ENCODE results near the gene MRPL10.
A peak's percentile ranks its signal among the peaks of the same experiment; 100 is the strongest.

MRPL10 gene

DNA sequence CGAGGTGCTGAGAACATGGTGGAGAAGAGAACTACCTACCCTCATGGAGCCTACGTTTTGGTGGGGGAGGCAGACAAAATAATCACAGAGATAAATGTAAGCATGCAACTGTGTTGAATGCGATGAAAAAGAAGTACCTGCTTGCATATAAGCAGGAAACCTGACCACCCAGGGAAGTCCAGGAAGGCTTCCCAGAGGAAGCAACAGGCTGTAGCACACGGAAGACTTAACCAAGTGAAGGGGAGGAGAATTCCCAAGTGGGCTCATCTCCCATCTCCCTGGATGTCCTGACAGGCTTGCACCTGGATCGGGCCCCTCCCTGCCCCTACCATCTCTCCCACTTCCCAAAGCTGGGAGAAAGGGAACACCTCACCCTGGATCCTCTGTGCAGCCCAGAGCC, 7.7 kb upstream of the MRPL10 start:
- DNase-seq (ENCODE audit: low spot score) = no peak

DNA sequence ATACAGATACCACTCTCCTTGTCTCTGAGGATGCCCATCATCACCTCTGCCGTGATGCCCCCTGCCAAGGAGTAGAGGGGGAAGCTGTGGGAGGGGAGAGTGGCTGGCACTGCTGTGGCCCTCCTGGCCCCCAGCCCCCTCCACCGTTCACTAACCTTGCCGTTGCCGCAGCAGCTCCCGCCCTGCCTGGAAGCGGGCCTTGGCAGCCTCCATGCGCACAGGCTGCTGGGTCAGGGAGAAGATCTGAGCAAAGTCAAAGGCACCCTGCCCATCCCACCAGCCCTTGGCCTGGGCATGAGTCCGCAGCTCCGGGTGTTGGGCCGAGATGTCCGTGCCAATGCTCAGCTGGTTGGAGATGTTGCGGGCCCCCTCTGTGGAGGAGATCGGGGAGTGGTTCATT, 7.3 kb upstream of the MRPL10 start:
- no peak for DNase-seq (ENCODE audit: low spot score)

DNA sequence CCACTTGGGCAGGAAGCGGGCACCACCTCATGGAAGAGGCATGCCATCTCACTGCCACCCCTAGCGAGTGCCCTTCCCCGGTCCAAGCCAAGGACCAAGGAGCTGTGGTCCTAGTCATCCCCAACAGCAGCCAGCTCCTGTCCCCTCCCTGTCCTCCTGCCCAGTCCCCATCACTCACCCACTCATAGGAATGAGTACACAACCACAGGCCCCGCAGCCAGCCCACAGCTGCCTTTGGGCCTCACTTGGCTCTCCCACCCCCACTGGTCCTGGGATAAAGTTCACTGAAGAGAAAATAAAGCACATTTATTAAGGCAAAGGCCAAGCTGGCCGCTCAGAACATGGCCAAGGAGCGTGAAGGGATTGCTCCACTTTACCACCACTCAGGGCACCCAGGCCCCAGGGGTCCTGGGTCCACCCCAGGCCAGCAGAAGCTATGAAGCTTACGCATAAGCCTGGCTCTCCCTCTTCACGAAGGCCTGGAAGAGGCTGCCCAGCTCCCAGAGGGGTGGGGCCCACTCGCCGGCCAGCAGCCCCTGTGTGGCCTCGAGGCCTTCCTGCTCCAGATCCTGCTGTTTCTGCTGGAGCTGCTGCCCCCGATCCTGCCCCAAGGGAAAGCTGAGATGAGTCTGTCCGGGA, 6.2 kb upstream of the MRPL10 start:
- DNase-seq (ENCODE audit: low spot score) = no peak

DNA sequence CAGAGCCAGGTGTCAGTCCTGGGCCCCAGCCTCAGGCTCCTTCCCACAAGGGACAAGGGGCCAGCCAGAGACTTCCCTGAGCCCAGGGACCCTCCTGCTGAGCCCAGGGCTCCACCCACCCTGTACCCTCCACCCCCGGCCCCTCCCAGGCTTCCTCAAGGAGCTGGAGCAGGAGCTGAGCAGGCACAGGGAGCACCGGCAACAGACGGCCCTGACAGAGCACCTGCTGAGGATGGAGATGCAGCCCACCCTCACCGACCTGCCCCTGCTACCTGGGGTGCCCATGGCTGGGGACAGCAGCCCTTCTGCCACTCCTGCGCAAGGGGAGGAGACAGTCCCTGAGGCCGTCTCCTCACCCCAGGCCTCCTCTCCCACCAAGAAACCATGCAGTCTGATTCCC, 5.3 kb upstream of the MRPL10 start:
- DNase-seq (ENCODE audit: low spot score) = no peak

DNA sequence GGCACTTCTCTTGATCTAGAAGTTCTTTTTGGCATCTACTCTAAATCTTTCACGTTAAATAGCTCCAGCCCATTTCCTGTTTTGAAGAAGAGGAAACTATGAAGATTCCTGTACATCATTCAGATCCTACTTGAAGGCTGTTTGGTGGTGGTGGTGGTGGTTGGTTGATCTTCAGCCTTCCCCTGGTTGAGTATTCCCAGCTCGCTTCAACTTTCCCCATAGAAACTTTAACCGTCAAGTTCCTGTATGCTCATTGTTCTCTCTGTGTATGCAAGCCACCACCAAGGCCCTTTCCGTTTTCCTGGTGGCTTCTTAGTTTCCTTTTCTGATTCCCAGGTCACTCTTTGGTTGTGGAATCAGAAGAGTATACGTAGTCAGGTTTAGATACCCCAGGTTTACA, 3.4 kb upstream of the MRPL10 start:
- DNase-seq (ENCODE audit: low spot score) = no peak

DNA sequence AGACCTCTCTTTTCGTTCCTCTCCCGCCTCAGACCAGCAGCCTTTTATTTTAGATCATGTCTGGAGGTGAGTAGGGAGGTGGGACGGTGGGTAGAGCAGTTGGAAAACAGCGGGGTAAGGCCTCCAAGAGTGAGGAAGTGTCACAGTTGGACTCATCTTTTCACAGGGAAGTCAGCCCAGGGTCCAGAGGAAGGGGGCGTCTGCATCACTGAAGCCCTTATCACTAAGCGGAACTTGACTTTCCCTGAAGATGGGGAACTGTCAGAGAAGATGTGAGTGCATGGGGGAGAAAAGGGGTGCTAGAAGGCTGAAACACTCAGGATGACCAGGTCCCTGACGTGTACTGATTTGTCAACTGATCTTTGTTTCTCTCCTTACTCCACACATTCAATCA, 590 bp upstream of the MRPL10 start:
- DNase-seq (ENCODE audit: low spot score) = no peak

DNA sequence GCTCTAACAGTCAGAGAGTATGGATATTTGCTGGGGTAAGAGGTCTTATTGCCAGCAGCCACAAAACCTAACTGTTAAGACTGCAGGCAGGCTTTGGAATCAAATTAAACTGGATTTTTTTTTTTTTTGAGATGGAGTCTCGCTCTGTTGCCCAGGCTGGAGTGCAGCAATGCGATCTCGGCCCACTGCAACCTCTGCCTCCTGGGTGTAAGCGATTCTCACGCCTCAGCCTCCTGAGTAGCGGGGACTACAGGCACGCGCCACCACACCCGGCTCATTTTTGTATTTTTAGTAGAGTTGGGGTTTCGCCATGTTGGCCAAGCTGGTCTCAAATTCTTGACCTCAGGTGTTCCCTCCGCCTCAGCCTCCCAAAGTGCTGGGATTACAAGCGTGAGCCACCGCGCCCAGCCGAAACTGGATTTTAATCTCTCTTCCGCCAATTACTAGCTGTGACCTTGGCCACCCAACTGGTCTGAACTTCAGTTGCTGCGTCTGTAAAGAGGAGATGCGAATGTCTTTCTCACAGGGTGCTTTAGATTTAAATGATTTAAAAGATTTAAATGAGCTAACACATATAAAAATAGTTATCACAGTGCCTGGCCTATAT, 842 bp downstream of the MRPL10 start:
- no peak for DNase-seq (ENCODE audit: low spot score)

DNA sequence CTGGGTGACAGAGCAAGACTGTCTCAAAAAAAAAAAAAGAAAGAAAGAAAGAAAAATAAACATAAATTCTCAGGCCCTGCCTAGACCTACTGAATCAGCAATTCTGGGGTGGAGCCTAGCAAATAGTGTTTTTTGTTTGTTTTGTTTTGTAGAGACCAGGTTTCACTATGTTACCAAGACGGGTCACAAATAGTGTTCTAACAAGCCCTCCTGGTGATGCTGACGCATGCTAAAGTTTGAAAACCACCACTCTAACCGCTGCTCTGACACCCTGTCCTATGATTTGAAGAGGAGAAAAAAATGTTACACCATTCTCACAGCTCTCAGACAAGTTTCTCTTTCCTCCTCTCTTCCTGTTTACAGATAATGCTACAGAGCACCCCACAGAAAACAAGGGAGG, 1.5 kb downstream of the MRPL10 start:
- DNase-seq (ENCODE audit: low spot score) = no peak

DNA sequence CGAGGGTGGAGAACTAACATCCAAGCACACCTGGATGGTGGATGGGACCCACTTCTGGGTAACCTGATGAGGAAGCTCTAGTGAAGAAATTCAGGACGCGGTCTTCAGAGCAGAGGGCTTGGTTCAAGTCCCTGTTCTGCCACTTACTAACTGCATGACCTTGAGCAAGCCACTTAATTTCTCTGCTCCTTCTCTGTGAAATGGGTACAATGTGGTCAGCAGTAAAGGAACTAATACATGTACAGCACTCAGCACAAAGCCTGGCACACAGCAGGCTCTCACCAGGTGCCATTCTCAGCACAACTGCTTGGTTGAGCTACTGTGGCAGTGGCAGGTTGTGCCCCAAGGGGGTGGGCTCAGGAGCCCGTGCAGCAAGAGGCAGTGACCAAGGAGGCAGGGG, 7.8 kb downstream of the MRPL10 start:
- DNase-seq (ENCODE audit: low spot score) = no peak

DNA sequence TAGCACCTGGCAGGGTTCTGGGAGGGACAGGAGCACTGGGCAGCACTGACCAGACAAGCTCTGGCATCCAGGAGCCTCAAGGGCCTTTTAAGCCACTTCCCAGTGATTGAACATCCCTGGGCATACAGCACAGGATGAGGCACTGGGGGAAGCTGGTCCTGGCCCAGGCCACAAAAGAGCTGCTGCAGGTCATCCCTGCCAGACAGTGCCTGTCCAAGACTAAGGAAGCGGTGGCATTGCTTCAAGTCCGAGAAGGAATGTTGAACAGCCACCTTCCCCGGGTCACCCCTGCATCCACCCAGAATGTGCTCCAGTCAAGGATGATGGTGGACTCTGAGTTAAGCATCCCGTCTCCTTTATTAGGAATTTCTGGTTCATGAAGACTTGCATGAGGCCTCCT, 8.6 kb downstream of the MRPL10 start:
- DNase-seq (ENCODE audit: low spot score) = no peak

DNA sequence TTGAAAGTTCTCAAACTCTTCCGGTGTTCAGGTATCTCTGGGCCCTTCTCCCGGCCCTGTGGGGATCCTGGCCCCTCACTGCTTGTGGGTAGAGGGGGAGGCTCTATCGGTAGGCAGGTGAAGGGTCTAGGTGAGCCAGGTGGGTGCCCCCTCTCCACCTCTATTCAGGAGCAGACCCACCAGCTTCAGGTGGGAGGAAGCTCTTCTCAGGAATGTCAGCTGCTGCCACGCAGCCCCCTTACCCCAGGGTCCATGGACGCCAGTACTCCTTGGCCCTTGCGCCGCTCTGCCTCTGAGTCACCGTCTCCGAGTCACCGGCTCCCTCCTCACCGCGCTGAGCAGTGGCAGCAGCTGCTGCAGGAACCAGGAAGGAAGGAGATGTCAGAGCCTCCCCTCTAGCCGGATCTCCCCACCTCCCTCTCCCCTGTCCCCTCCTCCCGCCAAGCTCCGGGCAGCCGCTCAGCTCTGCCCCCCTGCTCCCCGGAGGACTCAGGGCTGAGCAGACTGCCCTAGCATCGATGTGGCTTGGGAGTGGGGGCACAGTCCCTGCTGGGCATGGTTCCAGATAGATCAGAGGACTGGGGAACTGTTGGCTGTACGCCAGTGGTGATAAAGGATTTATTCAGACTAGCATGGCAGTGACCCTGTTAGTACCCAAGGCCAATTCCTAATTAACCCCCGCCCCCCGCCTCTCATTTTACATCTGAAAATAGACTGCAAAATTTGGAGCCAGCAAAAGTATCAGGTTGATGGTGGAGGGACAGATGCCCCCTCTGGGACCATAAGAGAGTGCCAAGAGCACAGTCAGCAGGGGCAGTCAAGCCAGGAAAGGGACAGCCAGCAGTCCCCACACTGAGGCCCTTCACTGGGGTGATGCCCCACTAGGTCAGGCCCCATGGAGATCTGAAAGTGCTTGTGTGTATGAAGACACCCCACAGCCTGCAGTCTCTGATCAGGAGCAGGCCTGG, 9.6 kb downstream of the MRPL10 start, which contains the start of gene OSBPL7:
Gene OSBPL7, minus strand, starts transcription at position 371 of the 968 bp plus-strand sequence. CDS start 1,516 bp downstream, outside the sequence.
- DNase-seq (ENCODE audit: low spot score) = peak; percentile 89

DNA sequence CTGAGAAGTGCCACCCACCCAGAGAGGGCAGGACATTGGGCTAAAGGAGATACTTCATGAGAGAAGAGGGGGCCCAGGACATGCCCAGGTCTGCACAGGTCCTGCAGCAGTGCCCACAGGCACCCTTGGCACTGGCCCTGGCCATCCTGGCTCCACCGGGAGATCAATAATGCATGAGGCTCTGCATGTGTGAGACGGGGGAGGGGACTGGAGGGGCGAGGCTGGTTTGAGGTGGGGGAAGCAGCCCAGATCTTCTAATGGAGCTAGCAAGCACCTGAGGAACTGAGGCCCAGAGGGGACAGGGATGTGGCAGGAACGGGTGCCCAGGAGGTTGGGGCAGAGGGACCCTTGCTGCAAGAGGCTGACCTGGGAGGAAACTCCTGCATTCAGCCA, 10.3 kb downstream of the MRPL10 start:
- no peak for DNase-seq (ENCODE audit: low spot score)

DNA sequence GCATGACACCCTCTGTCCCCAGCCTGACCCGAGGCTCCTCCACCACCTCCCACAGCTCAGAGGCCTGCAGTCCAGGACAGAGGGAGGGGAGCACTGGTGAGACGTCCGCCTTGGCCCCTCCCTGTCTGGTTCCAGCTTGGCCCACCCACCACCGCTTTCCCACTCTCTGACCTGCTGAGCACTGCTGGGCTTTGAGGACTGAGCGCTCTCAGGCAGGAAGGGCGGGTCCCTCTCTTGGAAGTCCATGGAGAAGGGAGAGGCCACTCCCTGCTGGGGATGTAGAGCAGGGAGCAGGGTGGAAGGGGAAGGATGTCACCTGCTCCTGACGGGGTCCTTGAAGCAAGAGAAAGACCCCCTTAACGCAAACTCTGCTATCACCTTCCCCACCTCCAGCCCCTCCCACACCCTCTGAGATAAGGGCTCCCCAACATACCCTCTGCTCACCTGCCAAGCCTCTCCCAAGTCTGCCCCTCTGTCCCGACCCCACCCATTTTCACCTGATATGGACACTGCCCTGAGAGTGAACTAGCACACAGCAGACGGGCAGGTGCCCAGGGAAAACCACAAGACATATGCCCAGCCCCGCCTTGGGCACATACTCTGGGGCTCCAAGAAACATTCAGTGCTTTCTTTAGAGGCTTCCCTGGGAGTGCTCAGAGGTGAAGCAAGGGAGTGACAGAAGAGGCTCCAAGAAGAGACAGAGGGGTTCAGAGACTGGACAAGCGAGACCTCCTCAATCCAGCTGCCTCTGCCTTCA, 11.1 kb downstream of the MRPL10 start:
- DNase-seq (ENCODE audit: low spot score) = no peak

DNA sequence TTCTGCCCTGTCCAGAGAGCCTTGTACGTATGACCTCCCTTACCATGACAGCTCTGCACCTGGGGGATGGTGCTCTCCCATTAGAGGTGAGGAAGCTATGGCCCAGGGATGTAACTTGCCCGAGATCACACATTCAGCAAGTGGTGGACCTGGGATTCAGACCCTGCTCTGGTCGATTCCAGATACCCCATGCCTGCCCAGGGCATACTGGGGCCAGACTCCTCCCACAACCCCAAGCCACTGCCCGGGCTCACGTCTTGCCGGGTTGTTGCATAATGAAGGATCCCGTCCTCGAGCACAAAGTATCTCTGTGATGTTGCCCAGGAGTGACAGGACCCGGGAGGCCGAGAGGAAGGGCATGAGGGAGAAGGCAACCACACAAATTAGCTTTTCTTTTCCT, 11.9 kb downstream of the MRPL10 start:
- DNase-seq (ENCODE audit: low spot score) = no peak

DNA sequence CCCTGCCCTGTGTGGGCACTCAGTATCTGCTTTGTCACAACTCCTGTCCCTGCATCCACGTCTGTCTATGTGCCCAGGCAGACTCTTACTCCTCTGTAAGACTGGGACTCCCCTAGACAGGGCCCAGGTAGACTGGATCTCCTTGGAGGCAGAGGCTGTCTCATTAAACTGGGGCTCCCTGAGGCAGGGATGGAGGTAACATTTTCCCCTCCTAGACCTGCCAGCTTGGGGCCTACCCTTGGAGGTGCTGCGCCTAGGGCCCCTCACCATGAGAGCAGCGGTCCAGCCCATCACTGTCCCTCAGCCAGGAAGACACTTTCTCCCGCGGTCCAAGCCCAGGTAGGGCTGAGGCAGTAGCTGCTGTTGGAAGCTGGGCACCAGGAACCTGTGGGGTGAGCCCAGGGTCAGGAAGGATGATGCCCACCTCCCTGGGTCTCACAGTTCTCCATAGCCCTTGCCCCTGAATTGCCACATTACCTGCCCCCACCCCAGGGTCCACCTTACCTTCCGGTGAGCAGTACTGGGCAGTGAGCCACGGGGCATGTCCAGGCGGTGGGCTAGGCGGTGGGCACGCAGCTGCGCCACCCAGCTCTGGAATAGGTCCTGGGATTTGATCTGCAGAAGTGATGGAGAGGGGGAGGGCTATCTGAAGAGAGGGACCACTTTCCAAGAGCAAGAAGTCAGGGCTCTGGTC, 13.2 kb downstream of the MRPL10 start:
- no peak for DNase-seq (ENCODE audit: low spot score)

DNA sequence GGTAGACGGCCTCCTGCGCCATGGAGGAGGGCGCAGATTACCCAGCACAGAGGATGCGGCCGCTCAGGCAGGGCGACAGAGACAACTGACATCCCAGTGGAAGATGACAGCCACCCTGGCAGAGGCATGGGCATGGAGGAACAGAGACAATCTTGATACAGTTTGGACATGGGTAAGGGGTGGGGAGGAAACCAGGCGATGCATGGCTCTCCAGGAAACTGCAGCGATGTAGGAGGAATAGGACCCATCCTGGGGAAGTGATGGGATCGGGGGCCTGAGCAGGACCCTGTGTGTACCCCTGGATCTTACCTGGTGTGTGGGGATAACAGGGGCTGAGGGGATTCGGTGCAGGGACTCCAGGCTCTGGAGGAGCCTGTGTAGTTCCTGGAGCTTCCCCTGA, 14.4 kb downstream of the MRPL10 start:
- no peak for DNase-seq (ENCODE audit: low spot score)

DNA sequence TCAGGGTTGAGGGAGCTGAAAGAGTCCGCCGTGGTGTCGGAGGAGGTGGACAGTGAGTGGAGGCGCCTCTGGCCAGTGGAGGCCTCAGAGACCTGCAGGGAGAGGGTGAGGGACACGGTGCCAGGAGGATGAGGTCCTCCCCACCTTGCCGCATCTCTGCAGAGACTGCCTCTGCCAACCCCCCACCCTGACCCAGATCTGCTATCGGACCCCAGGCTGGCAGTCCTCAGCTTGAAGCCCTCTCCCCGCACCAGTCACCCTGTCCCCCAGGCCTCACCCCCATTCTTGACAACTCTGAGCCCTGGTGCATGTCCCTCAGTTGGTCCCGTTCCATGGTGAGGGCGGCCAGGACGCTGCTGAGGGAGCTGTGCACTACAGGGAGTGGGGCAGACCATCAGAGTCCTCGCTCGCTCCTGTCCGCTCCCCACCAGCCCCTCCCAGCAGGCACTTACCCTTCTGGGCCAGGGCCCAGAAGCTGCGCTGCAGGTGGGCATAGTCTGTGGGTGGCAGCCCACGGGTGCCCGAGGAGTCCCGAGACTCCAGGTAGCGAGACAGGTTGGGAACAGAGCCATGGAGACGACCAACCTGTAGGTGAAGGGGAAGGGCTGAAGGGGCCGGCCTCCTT, 15.1 kb downstream of the MRPL10 start:
- DNase-seq (ENCODE audit: low spot score) = no peak

DNA sequence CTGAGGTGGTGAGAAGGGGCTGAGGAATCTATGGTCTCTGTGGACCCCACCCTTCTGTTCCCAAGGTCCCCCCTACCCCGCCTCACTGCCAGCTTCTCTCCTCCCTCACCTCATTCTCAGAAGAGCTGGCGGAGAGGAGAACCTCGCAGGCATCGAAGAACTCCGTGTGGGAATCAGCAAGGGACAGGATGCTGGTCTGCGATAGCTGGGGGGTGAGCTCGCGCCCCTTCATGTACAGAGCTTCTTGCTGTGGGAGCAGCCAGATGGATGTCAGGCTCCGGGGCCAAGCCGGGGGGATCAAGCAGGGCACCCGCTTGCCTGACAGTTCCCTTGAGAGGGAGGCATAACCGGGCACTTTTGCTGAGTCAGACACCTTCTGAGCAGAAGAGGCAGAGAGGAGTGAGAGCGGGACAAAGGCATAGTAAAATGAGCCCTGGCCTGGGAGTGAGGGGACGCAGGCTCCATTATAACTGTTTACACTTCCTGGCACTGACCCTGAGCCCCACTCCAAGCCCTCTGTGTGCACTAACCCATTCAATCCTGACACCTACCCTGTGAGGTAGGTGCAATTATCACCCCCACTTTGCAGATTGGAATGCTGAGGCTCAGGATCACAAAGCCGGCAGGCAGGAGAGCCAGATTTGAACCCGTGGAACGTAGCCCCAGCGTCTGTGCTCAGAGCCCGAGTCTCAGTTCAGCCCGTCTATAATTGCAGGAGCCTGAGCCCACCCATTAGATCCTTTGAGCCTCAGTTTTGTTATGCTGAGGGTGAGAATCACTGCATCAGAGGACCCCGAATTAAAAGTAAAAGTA, 16.0 kb downstream of the MRPL10 start:
- no peak for DNase-seq (ENCODE audit: low spot score)

DNA sequence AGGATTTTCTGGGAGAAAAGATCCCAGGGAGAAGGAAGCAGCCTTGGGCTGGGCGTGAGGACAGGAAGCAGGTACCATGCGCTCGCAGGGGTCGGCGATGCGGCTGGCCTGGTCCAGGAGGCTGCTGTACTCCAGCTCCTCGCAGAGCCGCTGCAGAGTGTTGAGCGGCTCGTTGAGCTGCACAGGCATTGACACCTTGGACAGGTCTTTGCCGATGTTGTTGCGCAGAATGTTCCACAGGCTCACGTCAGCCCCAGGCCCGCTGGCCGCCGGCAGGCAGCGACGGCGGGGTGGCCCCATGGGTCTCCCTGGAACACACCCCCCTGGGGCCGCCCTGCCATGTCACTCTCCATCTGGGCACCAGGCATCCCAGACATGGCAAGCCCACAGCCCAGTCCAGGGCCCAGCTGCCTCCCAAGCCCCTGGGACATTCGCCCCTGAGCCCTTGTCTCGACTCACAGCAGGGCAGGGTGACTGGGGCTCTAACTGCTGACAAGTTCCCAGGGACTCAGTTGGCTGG, 17.8 kb downstream of the MRPL10 start:
- no peak for DNase-seq (ENCODE audit: low spot score)

DNA sequence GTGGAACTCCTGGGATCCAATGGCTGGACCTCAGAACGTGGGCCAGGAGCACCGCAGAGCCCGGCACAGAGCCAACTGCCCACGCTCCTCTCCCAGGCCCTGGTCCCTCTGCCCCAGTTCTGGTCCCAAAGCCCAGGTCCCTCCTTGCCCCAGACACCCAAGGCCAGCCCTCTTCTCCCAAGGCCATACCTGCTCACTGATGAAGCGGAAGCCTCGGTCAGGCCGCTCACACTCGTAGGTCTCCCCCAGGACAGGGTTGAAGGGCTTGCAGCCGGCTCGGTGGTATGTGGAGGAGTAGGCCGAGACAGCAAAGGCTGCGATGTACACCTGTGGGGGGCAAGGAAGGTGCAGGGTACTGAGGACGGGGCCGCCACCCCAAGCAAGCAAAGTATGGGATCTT, 18.3 kb downstream of the MRPL10 start:
- no peak for DNase-seq (ENCODE audit: low spot score)

Data from AG20443 (cell line).